Measurements from ENCODE around the gene ADGRL1. TPM values are rescaled to one million over a fixed set of nuclear protein-coding genes. Genes with fewer than 3 reads are reported as not detected.
"Not testable (repeated sequence)": the region's sequence is repeated elsewhere in the genome, so short reads cannot be mapped to it uniquely, and the experiment has no call there.

Gene ADGRL1
- total RNA-seq, 2 experiments from 2014 or later: 22.2 to 23.9 TPM

GRCh38 chr19:14250870-14251269 lies 44.9 kb upstream of the ADGRL1 start:
- peak overlapping the region; percentile 14 for H3K27ac Mint-ChIP-seq
- no peaks in the 10 kb centered on the region for H3K9me3 Mint-ChIP-seq
- no peaks in the 10 kb centered on the region for H3K36me3 Mint-ChIP-seq (ENCODE audit: low read depth)
- peaks cover 5% of the 10 kb centered on the region for H3K4me1 Mint-ChIP-seq (ENCODE audit: low read depth)
- Histone ChIP-seq H3K27me3 (ENCODE audit: control insufficient read depth in 1 of 2, insufficient read depth in 2 of 2, low read length in 2 of 2) (no peaks in the 10 kb centered on the region), H3K9me3 (ENCODE audit: control insufficient read depth in 1 of 2, insufficient read depth in 1 of 2, low read length in 2 of 2) (no peaks in the 10 kb centered on the region), H3K27ac (ENCODE audit: low read depth in 1 of 2, low read length in 2 of 2) (no peak overlapping the region), H3K36me3 (ENCODE audit: insufficient read depth, low read length) (no peaks in the 10 kb centered on the region), H3K4me1 (ENCODE audit: insufficient read depth, low read length) (peaks cover 21% of the 10 kb centered on the region), H3K4me3 (ENCODE audit: low read length) (no peak overlapping the region)
- no peak for TF ChIP-seq CTCF (IDR thresholded peaks at IDR 0.05)
- no peaks in the 10 kb centered on the region for H3K27me3 Mint-ChIP-seq
- intact Hi-C loops (cut with DNase I, micrococcal nuclease): no loop called here
- DNase-seq (no peak), ATAC-seq (ENCODE audit: poor library complexity) (no peak)
- CTCF ChIA-PET: no interaction called here
- POLR2A ChIA-PET: no interaction called here
- peak overlapping the region; percentile 79 for H3K4me3 Mint-ChIP-seq

GRCh38 chr19:14250315-14250714 lies 44.3 kb upstream of the ADGRL1 start:
- DNase-seq; H3K27ac ChIP-seq (ENCODE audit: low read depth in 1 of 2, low read length in 2 of 2); H3K36me3 Mint-ChIP-seq (ENCODE audit: low read depth); H3K4me3 ChIP-seq (ENCODE audit: low read length); H3K4me1 Mint-ChIP-seq (ENCODE audit: low read depth); CTCF ChIA-PET; ATAC-seq (ENCODE audit: poor library complexity); intact Hi-C loops (cut with DNase I, micrococcal nuclease); H3K9me3 Mint-ChIP-seq; H3K27me3 Mint-ChIP-seq; POLR2A ChIA-PET; H3K36me3 ChIP-seq (ENCODE audit: insufficient read depth, low read length); H3K27me3 ChIP-seq (ENCODE audit: control insufficient read depth in 1 of 2, insufficient read depth in 2 of 2, low read length in 2 of 2); H3K9me3 ChIP-seq (ENCODE audit: control insufficient read depth in 1 of 2, insufficient read depth in 1 of 2, low read length in 2 of 2): not testable (repeated sequence)
- peaks cover 21% of the 10 kb centered on the region for H3K4me1 ChIP-seq (ENCODE audit: insufficient read depth, low read length)
- Mint-ChIP-seq H3K4me3 (peak overlapping the region; percentile 79), H3K27ac (peak overlapping the region; percentile 14)

- H3K27me3 ChIP-seq (ENCODE audit: control insufficient read depth in 1 of 2, insufficient read depth in 2 of 2, low read length in 2 of 2); POLR2A ChIA-PET; H3K4me1 Mint-ChIP-seq (ENCODE audit: low read depth); CTCF ChIA-PET; H3K27ac ChIP-seq (ENCODE audit: low read depth in 1 of 2, low read length in 2 of 2); H3K9me3 Mint-ChIP-seq; H3K27me3 Mint-ChIP-seq; intact Hi-C loops (cut with DNase I, micrococcal nuclease); ATAC-seq (ENCODE audit: poor library complexity); H3K9me3 ChIP-seq (ENCODE audit: control insufficient read depth in 1 of 2, insufficient read depth in 1 of 2, low read length in 2 of 2); DNase-seq; H3K4me3 ChIP-seq (ENCODE audit: low read length); H3K36me3 ChIP-seq (ENCODE audit: insufficient read depth, low read length); H3K36me3 Mint-ChIP-seq (ENCODE audit: low read depth): not testable (repeated sequence)
- Mint-ChIP-seq H3K4me3 (peak overlapping the region; percentile 78), H3K27ac (peak overlapping the region; percentile 71)
- H3K4me1 ChIP-seq (ENCODE audit: insufficient read depth, low read length): peaks cover 21% of the 10 kb centered on the region
These were observed 43.9 kb upstream of the ADGRL1 start for GRCh38 chr19:14249891-14250290.

- H3K9me3 Mint-ChIP-seq; CTCF ChIA-PET; H3K4me1 Mint-ChIP-seq (ENCODE audit: low read depth); intact Hi-C loops (cut with DNase I, micrococcal nuclease); H3K36me3 Mint-ChIP-seq (ENCODE audit: low read depth); H3K36me3 ChIP-seq (ENCODE audit: insufficient read depth, low read length); POLR2A ChIA-PET; H3K27me3 Mint-ChIP-seq; H3K27me3 ChIP-seq (ENCODE audit: control insufficient read depth in 1 of 2, insufficient read depth in 2 of 2, low read length in 2 of 2); H3K9me3 ChIP-seq (ENCODE audit: control insufficient read depth in 1 of 2, insufficient read depth in 1 of 2, low read length in 2 of 2): not testable (repeated sequence)
- ATAC-seq (ENCODE audit: poor library complexity) (peak; percentile 34), DNase-seq (peak in 8 of 14 experiments; percentile 7 to 40 (median 30))
- peak overlapping the region; percentile 71 for H3K27ac Mint-ChIP-seq
- H3K27ac ChIP-seq (ENCODE audit: low read depth in 1 of 2, low read length in 2 of 2): peak overlapping the region in 1 of 2 donors; percentile 13
- H3K4me3 ChIP-seq (ENCODE audit: low read length): peak overlapping the region; percentile 61
- H3K4me3 Mint-ChIP-seq: peak overlapping the region; percentile 78
- H3K4me1 ChIP-seq (ENCODE audit: insufficient read depth, low read length): peaks cover 21% of the 10 kb centered on the region
These were observed 43.2 kb upstream of the ADGRL1 start for GRCh38 chr19:14249012-14249754.

Data from CD4-positive, alpha-beta T cell (primary cell).